Measurements from ENCODE around the gene ARHGAP20.
"Not testable (repeated sequence)": the region's sequence is repeated elsewhere in the genome, so short reads cannot be mapped to it uniquely, and the experiment has no call there.

Gene ARHGAP20

GRCh38 chr11:110665689-110666465, 46.4 kb downstream of the ARHGAP20 start:
- DNase-seq (ENCODE audit: low read depth): no peak
- no peak overlapping the region for H3K4me3 ChIP-seq (ENCODE audit: low read length)
- H3K9ac ChIP-seq (ENCODE audit: low read length): no peak overlapping the region
- no peaks in the 10 kb centered on the region for H3K9me3 ChIP-seq (ENCODE audit: control insufficient read depth, low read length)
- no peaks in the 10 kb centered on the region for H3K4me1 ChIP-seq (ENCODE audit: control insufficient read depth, insufficient read depth, low read length)
- H3K36me3 ChIP-seq (ENCODE audit: control insufficient read depth, insufficient read depth, low read length, severe bottlenecking): no peaks in the 10 kb centered on the region
- H3K27me3 ChIP-seq (replicated peaks; ENCODE audit: control insufficient read depth, insufficient read depth, low read length): no peaks in the 10 kb centered on the region

GRCh38 chr11:110655967-110656366, 56.3 kb downstream of the ARHGAP20 start:
- Histone ChIP-seq H3K4me3 (ENCODE audit: low read length) (no peak overlapping the region), H3K9ac (ENCODE audit: low read length) (no peak overlapping the region), H3K36me3 (ENCODE audit: control insufficient read depth, insufficient read depth, low read length, severe bottlenecking) (no peaks in the 10 kb centered on the region), H3K27me3 (replicated peaks; ENCODE audit: control insufficient read depth, insufficient read depth, low read length) (no peaks in the 10 kb centered on the region), H3K4me1 (ENCODE audit: control insufficient read depth, insufficient read depth, low read length) (no peaks in the 10 kb centered on the region), H3K9me3 (ENCODE audit: control insufficient read depth, low read length) (peaks cover 7% of the 10 kb centered on the region)
- DNase-seq (ENCODE audit: low read depth): no peak

- H3K9ac ChIP-seq (ENCODE audit: low read length): no peak overlapping the region
- H3K27me3 ChIP-seq (replicated peaks; ENCODE audit: control insufficient read depth, insufficient read depth, low read length): no peaks in the 10 kb centered on the region
- no peak overlapping the region for H3K4me3 ChIP-seq (ENCODE audit: low read length)
- no peaks in the 10 kb centered on the region for H3K36me3 ChIP-seq (ENCODE audit: control insufficient read depth, insufficient read depth, low read length, severe bottlenecking)
- peaks cover 14% of the 10 kb centered on the region for H3K9me3 ChIP-seq (ENCODE audit: control insufficient read depth, low read length)
- peak; percentile 38 for DNase-seq (ENCODE audit: low read depth)
- no peaks in the 10 kb centered on the region for H3K4me1 ChIP-seq (ENCODE audit: control insufficient read depth, insufficient read depth, low read length)
Measured at GRCh38 chr11:110654456-110654855, 57.8 kb downstream of the ARHGAP20 start.

DNA sequence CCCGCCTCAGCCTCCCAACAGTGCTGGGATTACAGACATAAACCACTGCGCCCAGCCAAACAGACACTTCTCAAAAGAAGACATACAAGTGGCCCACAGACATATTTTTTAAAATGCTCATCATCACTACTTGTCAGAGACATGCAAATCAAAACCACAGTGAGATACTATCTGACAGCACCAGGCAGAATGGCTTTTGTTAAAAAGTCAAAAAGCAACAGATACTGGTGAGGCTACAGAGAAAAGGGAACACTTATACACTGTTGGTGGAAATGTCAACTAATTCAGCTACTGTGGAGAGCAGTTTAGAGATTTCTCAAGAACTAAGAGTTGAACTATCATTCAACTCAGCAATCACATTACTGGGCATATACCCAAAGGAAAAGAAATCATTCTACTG, 67.0 kb downstream of the ARHGAP20 start:
- Histone ChIP-seq H3K4me1 (ENCODE audit: control insufficient read depth, insufficient read depth, low read length) (no peaks in the 10 kb centered on the region), H3K36me3 (ENCODE audit: control insufficient read depth, insufficient read depth, low read length, severe bottlenecking) (no peaks in the 10 kb centered on the region), H3K4me3 (ENCODE audit: low read length) (no peak overlapping the region), H3K9ac (ENCODE audit: low read length) (no peak overlapping the region), H3K9me3 (ENCODE audit: control insufficient read depth, low read length) (no peaks in the 10 kb centered on the region), H3K27me3 (replicated peaks; ENCODE audit: control insufficient read depth, insufficient read depth, low read length) (no peaks in the 10 kb centered on the region)
- no peak for DNase-seq (ENCODE audit: low read depth)

DNA sequence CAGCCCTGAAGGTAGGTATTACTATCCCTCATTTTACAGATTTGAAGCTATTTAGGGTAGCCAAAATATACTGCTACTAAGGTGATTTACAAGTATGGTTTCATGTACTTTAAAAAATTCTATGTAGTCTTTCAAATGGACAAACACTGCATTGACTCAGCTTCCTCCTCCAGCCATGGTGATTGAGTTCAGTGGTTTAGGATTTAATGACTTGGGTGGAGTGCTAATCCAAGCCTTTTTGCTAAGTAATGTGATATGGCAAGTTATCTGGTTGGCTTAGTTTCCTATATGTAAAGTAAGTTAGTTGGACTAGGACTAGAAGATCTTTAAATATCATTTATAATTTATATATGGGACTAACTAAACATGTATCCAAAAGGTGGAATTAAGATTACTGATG, 77.9 kb downstream of the ARHGAP20 start:
- peaks cover 13% of the 10 kb centered on the region for H3K36me3 ChIP-seq (ENCODE audit: control insufficient read depth, insufficient read depth, low read length, severe bottlenecking)
- no peaks in the 10 kb centered on the region for H3K9me3 ChIP-seq (ENCODE audit: control insufficient read depth, low read length)
- H3K9ac ChIP-seq (ENCODE audit: low read length): no peak overlapping the region
- H3K4me1 ChIP-seq (ENCODE audit: control insufficient read depth, insufficient read depth, low read length): no peaks in the 10 kb centered on the region
- no peak for DNase-seq (ENCODE audit: low read depth)
- no peak overlapping the region for H3K4me3 ChIP-seq (ENCODE audit: low read length)
- H3K27me3 ChIP-seq (replicated peaks; ENCODE audit: control insufficient read depth, insufficient read depth, low read length): no peaks in the 10 kb centered on the region

- no peak overlapping the region for H3K9ac ChIP-seq (ENCODE audit: low read length)
- H3K36me3 ChIP-seq (ENCODE audit: control insufficient read depth, insufficient read depth, low read length, severe bottlenecking): peaks cover 21% of the 10 kb centered on the region
- H3K9me3 ChIP-seq (ENCODE audit: control insufficient read depth, low read length): no peaks in the 10 kb centered on the region
- H3K4me3 ChIP-seq (ENCODE audit: low read length): no peak overlapping the region
- DNase-seq (ENCODE audit: low read depth): peak; percentile 37
- no peaks in the 10 kb centered on the region for H3K4me1 ChIP-seq (ENCODE audit: control insufficient read depth, insufficient read depth, low read length)
- no peaks in the 10 kb centered on the region for H3K27me3 ChIP-seq (replicated peaks; ENCODE audit: control insufficient read depth, insufficient read depth, low read length)
Measured at GRCh38 chr11:110631551-110631950, 80.7 kb downstream of the ARHGAP20 start.

- no peak overlapping the region for H3K9ac ChIP-seq (ENCODE audit: low read length)
- no peaks in the 10 kb centered on the region for H3K9me3 ChIP-seq (ENCODE audit: control insufficient read depth, low read length)
- H3K4me1 ChIP-seq (ENCODE audit: control insufficient read depth, insufficient read depth, low read length): no peaks in the 10 kb centered on the region
- no peak overlapping the region for H3K4me3 ChIP-seq (ENCODE audit: low read length)
- peaks cover 25% of the 10 kb centered on the region for H3K36me3 ChIP-seq (ENCODE audit: control insufficient read depth, insufficient read depth, low read length, severe bottlenecking)
- DNase-seq (ENCODE audit: low read depth): no peak
- H3K27me3 ChIP-seq (replicated peaks; ENCODE audit: control insufficient read depth, insufficient read depth, low read length): no peaks in the 10 kb centered on the region
Measured at GRCh38 chr11:110629594-110629993, 82.6 kb downstream of the ARHGAP20 start.

GRCh38 chr11:110621826-110622225, 90.4 kb downstream of the ARHGAP20 start:
- peak; percentile 4 for DNase-seq (ENCODE audit: low read depth)
- no peak overlapping the region for H3K9ac ChIP-seq (ENCODE audit: low read length)
- H3K4me3 ChIP-seq (ENCODE audit: low read length): no peak overlapping the region

GRCh38 chr11:110619366-110619765, 92.9 kb downstream of the ARHGAP20 start:
- H3K4me1 ChIP-seq (ENCODE audit: control insufficient read depth, insufficient read depth, low read length); DNase-seq (ENCODE audit: low read depth); H3K9ac ChIP-seq (ENCODE audit: low read length); H3K4me3 ChIP-seq (ENCODE audit: low read length); H3K9me3 ChIP-seq (ENCODE audit: control insufficient read depth, low read length); H3K27me3 ChIP-seq (replicated peaks; ENCODE audit: control insufficient read depth, insufficient read depth, low read length): not testable (repeated sequence)
- H3K36me3 ChIP-seq (ENCODE audit: control insufficient read depth, insufficient read depth, low read length, severe bottlenecking): peaks cover 39% of the 10 kb centered on the region

More at GRCh38 chr11:110621826-110622225, 90.4 kb downstream of the ARHGAP20 start:
- peaks cover 34% of the 10 kb centered on the region for H3K36me3 ChIP-seq (ENCODE audit: control insufficient read depth, insufficient read depth, low read length, severe bottlenecking)
- no peaks in the 10 kb centered on the region for H3K27me3 ChIP-seq (replicated peaks; ENCODE audit: control insufficient read depth, insufficient read depth, low read length)
- H3K9me3 ChIP-seq (ENCODE audit: control insufficient read depth, low read length): no peaks in the 10 kb centered on the region
- no peaks in the 10 kb centered on the region for H3K4me1 ChIP-seq (ENCODE audit: control insufficient read depth, insufficient read depth, low read length)

GRCh38 chr11:110614031-110614430, 98.2 kb downstream of the ARHGAP20 start:
- peaks cover 44% of the 10 kb centered on the region for H3K36me3 ChIP-seq (ENCODE audit: control insufficient read depth, insufficient read depth, low read length, severe bottlenecking)
- DNase-seq (ENCODE audit: low read depth): no peak

GRCh38 chr11:110613197-110613918, 98.9 kb downstream of the ARHGAP20 start:
- H3K9ac ChIP-seq (ENCODE audit: low read length): peak overlapping the region; percentile 20
- peak; percentile 67 for DNase-seq (ENCODE audit: low read depth)
- H3K4me1 ChIP-seq (ENCODE audit: control insufficient read depth, insufficient read depth, low read length): peaks cover 20% of the 10 kb centered on the region
- no peaks in the 10 kb centered on the region for H3K9me3 ChIP-seq (ENCODE audit: control insufficient read depth, low read length)
- peak overlapping the region; percentile 2 for H3K4me3 ChIP-seq (ENCODE audit: low read length)
- H3K36me3 ChIP-seq (ENCODE audit: control insufficient read depth, insufficient read depth, low read length, severe bottlenecking): peaks cover 46% of the 10 kb centered on the region
- no peaks in the 10 kb centered on the region for H3K27me3 ChIP-seq (replicated peaks; ENCODE audit: control insufficient read depth, insufficient read depth, low read length)

More at GRCh38 chr11:110614031-110614430, 98.2 kb downstream of the ARHGAP20 start:
- H3K9me3 ChIP-seq (ENCODE audit: control insufficient read depth, low read length): no peaks in the 10 kb centered on the region
- H3K27me3 ChIP-seq (replicated peaks; ENCODE audit: control insufficient read depth, insufficient read depth, low read length): no peaks in the 10 kb centered on the region
- H3K9ac ChIP-seq (ENCODE audit: low read length): peak overlapping the region; percentile 36
- peaks cover 20% of the 10 kb centered on the region for H3K4me1 ChIP-seq (ENCODE audit: control insufficient read depth, insufficient read depth, low read length)
- no peak overlapping the region for H3K4me3 ChIP-seq (ENCODE audit: low read length)

All from adipocyte (in vitro differentiated cells).